HepG2 (cell line): ENCODE results near the gene CDX1. TPM values are rescaled to one million over a fixed set of nuclear protein-coding genes. Genes with fewer than 3 reads are reported as not detected.

Source experiments
- FOXK2 ChIP-seq: fragments of 450-650 bp; IDR thresholded peaks from 2 replicates; pipeline ENCODE4 v1.6.1; 2016
- GRHL1 ChIP-seq: sonication (generic); formaldehyde crosslinking; conservative IDR thresholded peaks from 2 replicates; pipeline ENCODE4 v1.8.0; 2022; ENCODE audit warnings: missing genetic modification reagents
- KLF16 ChIP-seq, 2 experiments: sonication (generic) in 1 of 2; formaldehyde crosslinking in 1 of 2; IDR thresholded peaks; 2 replicates each; pipeline versions ENCODE4 v1.6.1 to v1.8.0; 2016 to 2023; ENCODE audit warnings: missing genetic modification reagents in 2 of 2, missing compliant biosample characterization in 1 of 2
- STAT5B ChIP-seq: sonication (generic); formaldehyde crosslinking; IDR thresholded peaks from 2 replicates; pipeline ENCODE4 v1.4.0; 2020; ENCODE audit warnings: missing genetic modification reagents
- THAP7 ChIP-seq: sonication (generic); formaldehyde crosslinking; IDR thresholded peaks from 2 replicates; pipeline ENCODE4 v1.8.1; 2023; ENCODE audit warnings: mild to moderate bottlenecking, missing genetic modification reagents
- ZHX2 ChIP-seq, 2 experiments: sonication (generic) in 1 of 2; formaldehyde crosslinking in 1 of 2; IDR thresholded peaks; 2 replicates each; pipeline versions ENCODE4 v1.6.1 to v1.9.0; 2014 to 2022; ENCODE audit warnings: antibody characterized with exemption in 1 of 2, borderline replicate concordance in 1 of 2, inconsistent platforms in 1 of 2, low read depth in 1 of 2, missing genetic modification reagents in 1 of 2
- ZNF609 ChIP-seq: sonication (generic); formaldehyde crosslinking; IDR thresholded peaks from 2 replicates; pipeline ENCODE4 v1.4.0; 2020; ENCODE audit warnings: mild to moderate bottlenecking, missing genetic modification reagents, borderline replicate concordance
- ZNF639 ChIP-seq: conservative IDR thresholded peaks from 2 replicates; pipeline ENCODE4 v1.6.1; 2018; ENCODE audit warnings: missing genetic modification reagents
- polyA plus RNA-seq, 8 experiments: library from polyadenylated mRNA; depleted of rRNA in 3 of 8; stranded (reverse) in 7 of 8; unstranded in 1 of 8; fragments of >200 nt; fragmentation: Illumina TruSeq in 4 of 8; extraction: Trizol in 4 of 8; gene quantifications; 2 replicates each; pipeline versions ENCODE4 v1.2.1 to v1.2.3, GENCODE V29; 2011 to 2016; ENCODE audit warnings: low read depth in 4 of 8, missing spikeins in 1 of 8, mixed read lengths in 1 of 8; ENCODE audit not compliant: insufficient read depth in 1 of 8
- total RNA-seq, 5 experiments: library from RNA; depleted of rRNA; stranded (reverse); fragments of >200 nt; fragmentation: Illumina TruSeq; extraction: Trizol; gene quantifications; 2 replicates each; pipeline ENCODE4 v1.2.3, GENCODE V29; 2016; ENCODE audit warnings: low read depth in 1 of 5

The CDX1 gene
- total and polyA plus RNA-seq, 2 of the 13 experiments (the other 11 are each of a cell fraction or from before 2014, with no cell fraction given) = not detected

GRCh38 chr5:150137168-150137957 lies 29.2 kb upstream of the CDX1 start (continued):
- TF ChIP-seq THAP7 = peak; percentile 26
- TF ChIP-seq ZHX2 (IDR thresholded peaks at IDR 0.05; ENCODE audit: low read depth) = no peak
- TF ChIP-seq ZHX2 (CRISPR knock-in tag; IDR thresholded peaks at IDR 0.05; ENCODE audit: borderline replicate concordance) = no peak
- 0 out of 2 replicates have a peak, but pooled peaks have one; percentile 11 for TF ChIP-seq STAT5B (CRISPR knock-in tag)
- 0 out of 2 replicates have a peak, but pooled peaks have one; percentile 30 for TF ChIP-seq ZNF639
- peak; percentile 37; the same call in 1 of the 2 replicates for TF ChIP-seq FOXK2
- no peak for TF ChIP-seq GRHL1 (CRISPR knock-in tag)
- TF ChIP-seq ZNF609 (CRISPR knock-in tag) = peak; percentile 98
- TF ChIP-seq KLF16 (CRISPR knock-in tag; IDR thresholded peaks at IDR 0.05) = peak in 1 of 2 experiments; percentile 74; a peak in 2 of 4 replicates
